HepG2 (cell line): ENCODE data around the gene KANSL1L. TPM values are rescaled to one million over a fixed set of nuclear protein-coding genes. Genes with fewer than 3 reads are reported as not detected.

Experiments
- CCDC6 ChIP-seq: sonication (generic); formaldehyde crosslinking; IDR thresholded peaks from 2 replicates; pipeline ENCODE4 v1.8.1; 2022; ENCODE audit warnings: mild to moderate bottlenecking, missing genetic modification reagents, moderate library complexity
- CREM ChIP-seq, 2 experiments: sonication (generic) in 1 of 2; formaldehyde crosslinking in 1 of 2; IDR thresholded peaks; 2 replicates each; pipeline versions ENCODE4 v1.4.0 to v1.6.1; 2016 to 2020; ENCODE audit warnings: antibody characterized with exemption in 1 of 2, mild to moderate bottlenecking in 1 of 2, missing genetic modification reagents in 1 of 2
- DDIT3 ChIP-seq: sonication (generic); formaldehyde crosslinking; IDR thresholded peaks from 2 replicates; pipeline ENCODE4 v1.4.0; 2020; ENCODE audit warnings: mild to moderate bottlenecking, missing genetic modification reagents
- HNF4A ChIP-seq: sonication (generic); formaldehyde crosslinking; IDR thresholded peaks from 2 replicates; pipeline ENCODE4 v1.4.0; 2020; ENCODE audit warnings: missing genetic modification reagents
- KMT2B ChIP-seq: IDR thresholded peaks from 2 replicates; pipeline ENCODE4 v1.6.1; 2016; ENCODE audit warnings: missing genetic modification reagents, missing compliant biosample characterization
- NFE2L2 ChIP-seq: fragments of 150-350 bp; IDR thresholded peaks from 2 replicates; pipeline ENCODE4 v1.6.1; 2014; ENCODE audit warnings: low read length
- NFIB ChIP-seq: sonication (generic); formaldehyde crosslinking; IDR thresholded peaks from 2 replicates; pipeline ENCODE4 v1.9.0; 2021; ENCODE audit warnings: missing genetic modification reagents, mild to moderate bottlenecking, borderline replicate concordance
- PCBP2 ChIP-seq: fragments of 200-400 bp; formaldehyde crosslinking; optimal IDR thresholded peaks from 2 replicates; pipeline ENCODE3; 2018; ENCODE audit warnings: low read length, low read depth; ENCODE audit not compliant: poor library complexity, severe bottlenecking
- RARA ChIP-seq: IDR thresholded peaks from 2 replicates; pipeline ENCODE4 v1.6.1; 2016; ENCODE audit warnings: missing genetic modification reagents, missing compliant biosample characterization
- SCMH1 ChIP-seq: sonication (generic); formaldehyde crosslinking; IDR thresholded peaks from 2 replicates; pipeline ENCODE4 v1.9.0; 2021; ENCODE audit warnings: missing genetic modification reagents, mild to moderate bottlenecking, borderline replicate concordance
- SETDB1 ChIP-seq: sonication (generic); formaldehyde crosslinking; IDR thresholded peaks from 2 replicates; pipeline ENCODE4 v1.5.1; 2020; ENCODE audit warnings: missing genetic modification reagents, mild to moderate bottlenecking, borderline replicate concordance
- SP5 ChIP-seq: IDR thresholded peaks from 2 replicates; pipeline ENCODE4 v1.6.1; 2016; ENCODE audit warnings: low read depth, borderline replicate concordance
- THAP7 ChIP-seq: sonication (generic); formaldehyde crosslinking; IDR thresholded peaks from 2 replicates; pipeline ENCODE4 v1.8.1; 2023; ENCODE audit warnings: mild to moderate bottlenecking, missing genetic modification reagents
- TOPORS ChIP-seq: sonication (generic); formaldehyde crosslinking; IDR thresholded peaks from 2 replicates; pipeline ENCODE4 v1.8.0; 2023; ENCODE audit warnings: mild to moderate bottlenecking, missing genetic modification reagents
- ZFP41 ChIP-seq: sonication (generic); formaldehyde crosslinking; IDR thresholded peaks from 2 replicates; pipeline ENCODE4 v1.4.0; 2020; ENCODE audit warnings: mild to moderate bottlenecking, missing genetic modification reagents, borderline replicate concordance
- ZFY ChIP-seq: sonication (generic); formaldehyde crosslinking; IDR thresholded peaks from 2 replicates; pipeline ENCODE4 v1.4.0; 2020; ENCODE audit warnings: missing genetic modification reagents
- ZNF10 ChIP-seq: sonication (generic); formaldehyde crosslinking; IDR thresholded peaks from 2 replicates; pipeline ENCODE4 v1.4.0; 2020; ENCODE audit warnings: mild to moderate bottlenecking, low read depth, missing genetic modification reagents, borderline replicate concordance
- ZNF20 ChIP-seq: sonication (generic); formaldehyde crosslinking; IDR thresholded peaks from 2 replicates; pipeline ENCODE4 v1.4.0; 2020; ENCODE audit warnings: mild to moderate bottlenecking, moderate library complexity, missing genetic modification reagents
- ZNF430 ChIP-seq: sonication (generic); formaldehyde crosslinking; IDR thresholded peaks from 2 replicates; pipeline ENCODE4 v1.9.0; 2021; ENCODE audit warnings: mild to moderate bottlenecking, missing genetic modification reagents
- ZNF558 ChIP-seq: sonication (generic); formaldehyde crosslinking; IDR thresholded peaks from 2 replicates; pipeline ENCODE4 v1.9.0; 2022; ENCODE audit warnings: mild to moderate bottlenecking, missing genetic modification reagents, borderline replicate concordance
- ZNF644 ChIP-seq: IDR thresholded peaks from 2 replicates; pipeline ENCODE4 v1.6.1; 2016; ENCODE audit warnings: low read depth
- ZNF775 ChIP-seq: sonication (generic); formaldehyde crosslinking; IDR thresholded peaks from 2 replicates; pipeline ENCODE4 v1.4.0; 2020; ENCODE audit warnings: missing genetic modification reagents, mild to moderate bottlenecking, moderate library complexity, borderline replicate concordance
- ZSCAN5A ChIP-seq: sonication (generic); formaldehyde crosslinking; IDR thresholded peaks from 2 replicates; pipeline ENCODE4 v1.8.0; 2022; ENCODE audit warnings: mild to moderate bottlenecking, missing genetic modification reagents, borderline replicate concordance
- polyA plus RNA-seq, 8 experiments: library from polyadenylated mRNA; depleted of rRNA in 3 of 8; stranded (reverse) in 7 of 8; unstranded in 1 of 8; fragments of >200 nt; fragmentation: Illumina TruSeq in 4 of 8; extraction: Trizol in 4 of 8; gene quantifications; 2 replicates each; pipeline versions ENCODE4 v1.2.1 to v1.2.3, GENCODE V29; 2011 to 2016; ENCODE audit warnings: low read depth in 4 of 8, missing spikeins in 1 of 8, mixed read lengths in 1 of 8; ENCODE audit not compliant: insufficient read depth in 1 of 8
- total RNA-seq, 5 experiments: library from RNA; depleted of rRNA; stranded (reverse); fragments of >200 nt; fragmentation: Illumina TruSeq; extraction: Trizol; gene quantifications; 2 replicates each; pipeline ENCODE4 v1.2.3, GENCODE V29; 2016; ENCODE audit warnings: low read depth in 1 of 5
- TF ChIP-seq, protein P1 (sequence below): sonication (generic); formaldehyde crosslinking; IDR thresholded peaks from 2 replicates; pipeline ENCODE4 v1.8.0; 2022; ENCODE audit warnings: missing genetic modification reagents, mild to moderate bottlenecking, inconsistent platforms, borderline replicate concordance
- TF ChIP-seq, protein P2 (sequence below): sonication (generic); formaldehyde crosslinking; IDR thresholded peaks from 2 replicates; pipeline ENCODE4 v1.5.0; 2020; ENCODE audit warnings: missing genetic modification reagents

KANSL1L gene
- total and polyA plus RNA-seq, 2 of the 13 experiments (the other 11 are each of a cell fraction or from before 2014, with no cell fraction given): 5.4 to 10.3 TPM

DNA sequence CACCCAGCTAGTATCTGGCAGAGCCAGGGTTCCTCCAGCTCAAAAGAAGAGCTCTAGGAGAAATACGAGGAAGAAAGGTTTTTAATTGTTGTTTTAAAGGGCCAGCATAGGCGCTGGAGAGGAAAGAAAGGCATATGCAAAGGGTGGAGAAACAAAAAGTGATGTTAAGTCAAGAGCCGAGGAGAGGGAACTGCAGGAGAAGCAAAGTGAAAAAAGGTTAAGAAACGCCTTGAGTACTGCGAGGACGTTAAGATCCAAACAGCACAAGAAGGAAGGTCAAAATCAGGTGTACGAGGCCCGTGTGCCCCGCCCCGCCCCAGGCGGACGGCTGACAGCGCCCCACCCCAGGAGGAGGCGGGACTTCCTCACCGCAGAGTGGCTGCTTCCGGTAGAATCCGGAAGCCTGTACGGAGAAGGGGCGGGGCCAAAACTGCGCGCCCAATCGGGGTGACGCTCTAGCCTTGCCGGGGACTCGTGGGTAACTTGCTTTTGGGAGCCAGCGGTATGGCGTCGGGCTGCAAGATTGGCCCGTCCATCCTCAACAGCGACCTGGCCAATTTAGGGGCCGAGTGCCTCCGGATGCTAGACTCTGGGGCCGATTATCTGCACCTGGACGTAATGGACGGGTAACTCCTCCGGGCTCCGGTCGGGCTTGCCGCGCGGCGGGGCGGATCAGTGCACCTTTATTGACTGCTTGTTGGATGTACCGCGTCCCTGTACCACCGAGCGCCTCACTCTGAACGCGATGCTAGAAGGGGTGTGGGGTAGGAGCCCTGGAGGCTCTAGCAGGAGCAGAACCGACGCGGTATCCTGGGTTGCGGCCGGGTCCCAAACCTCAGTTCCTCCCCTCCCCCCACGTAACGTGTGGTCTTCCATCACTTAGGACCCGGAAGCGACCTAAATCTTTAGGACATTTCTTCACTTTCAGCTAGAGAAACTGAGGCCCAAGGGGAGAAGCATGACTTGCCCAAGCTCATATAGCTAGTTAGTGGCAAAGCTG is 168.8 kb downstream of the KANSL1L start, which contains the start of gene RPE (continued):
- no peak for TF ChIP-seq ZFP41 (CRISPR knock-in tag)
- no peak for TF ChIP-seq NFE2L2
- TF ChIP-seq ZNF558 (CRISPR knock-in tag): no peak
- TF ChIP-seq DDIT3 (CRISPR knock-in tag): no peak
- 0 out of 2 replicates have a peak, but pooled peaks have one; percentile 39 for TF ChIP-seq RARA
- TF ChIP-seq SETDB1 (CRISPR knock-in tag): no peak
- peak; percentile 89 for TF ChIP-seq THAP7
- no peak; the same call in 1 of the 2 replicates for TF ChIP-seq ZNF430 (CRISPR knock-in tag)
- no peak for TF ChIP-seq HNF4A (CRISPR knock-in tag)
- no peak for TF ChIP-seq ZNF775
- TF ChIP-seq ZSCAN5A (CRISPR knock-in tag): no peak
- peak; percentile 73; the same call in 1 of the 2 replicates for TF ChIP-seq CREM (IDR thresholded peaks at IDR 0.05)
- TF ChIP-seq CREM (CRISPR knock-in tag; IDR thresholded peaks at IDR 0.05): no peak
- peak; percentile 95 for TF ChIP-seq KMT2B (CRISPR knock-in tag)
- TF ChIP-seq SP5 (CRISPR knock-in tag): peak; percentile 92
- TF ChIP-seq TOPORS (CRISPR knock-in tag): peak; percentile 22; the same call in 1 of the 2 replicates
- TF ChIP-seq PCBP2: no peak
- TF ChIP-seq CCDC6 (CRISPR knock-in tag): peak; percentile 70; the same call in 1 of the 2 replicates
- TF ChIP-seq, protein P1, sequence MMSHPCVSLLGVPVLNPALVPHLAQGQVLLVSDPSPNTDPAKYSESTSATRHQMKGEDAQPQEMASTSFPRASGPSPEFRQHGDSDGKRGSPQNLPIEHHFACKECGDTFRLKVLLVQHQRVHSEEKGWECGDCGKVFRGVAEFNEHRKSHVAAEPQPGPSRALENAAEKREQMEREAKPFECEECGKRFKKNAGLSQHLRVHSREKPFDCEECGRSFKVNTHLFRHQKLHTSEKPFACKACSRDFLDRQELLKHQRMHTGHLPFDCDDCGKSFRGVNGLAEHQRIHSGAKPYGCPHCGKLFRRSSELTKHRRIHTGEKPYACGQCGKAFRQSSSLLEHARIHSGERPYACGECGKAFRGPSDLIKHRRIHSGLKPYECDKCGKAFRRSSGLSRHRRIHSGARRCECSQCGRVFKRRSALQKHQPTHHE (CRISPR knock-in tag): no peak; the same call in 1 of the 2 replicates
- TF ChIP-seq SCMH1 (CRISPR knock-in tag): no peak
- TF ChIP-seq ZNF644 (CRISPR knock-in tag): 0 out of 2 replicates have a peak, but pooled peaks have one; percentile 40
- TF ChIP-seq, protein P2, sequence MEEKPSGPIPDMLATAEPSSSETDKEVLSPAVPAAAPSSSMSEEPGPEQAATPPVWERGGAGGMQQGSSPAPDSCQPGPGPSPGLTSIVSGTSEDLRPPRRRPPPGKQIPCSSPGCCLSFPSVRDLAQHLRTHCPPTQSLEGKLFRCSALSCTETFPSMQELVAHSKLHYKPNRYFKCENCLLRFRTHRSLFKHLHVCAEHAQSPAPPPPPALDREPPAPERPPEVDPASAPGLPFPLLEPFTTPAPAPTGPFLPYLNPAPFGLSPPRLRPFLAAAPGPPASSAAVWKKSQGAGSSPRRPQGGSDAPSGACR (CRISPR knock-in tag): peak; percentile 84; the same call in 1 of the 2 replicates
- 0 out of 2 replicates have a peak, but pooled peaks have one; percentile 25 for TF ChIP-seq ZNF20
- TF ChIP-seq NFIB (CRISPR knock-in tag): no peak
- no peak for TF ChIP-seq ZNF10 (CRISPR knock-in tag)
- peak; percentile 75 for TF ChIP-seq ZFY (CRISPR knock-in tag)
